Measurements from ENCODE around the gene KRTAP24-1.

Gene KRTAP24-1

DNA sequence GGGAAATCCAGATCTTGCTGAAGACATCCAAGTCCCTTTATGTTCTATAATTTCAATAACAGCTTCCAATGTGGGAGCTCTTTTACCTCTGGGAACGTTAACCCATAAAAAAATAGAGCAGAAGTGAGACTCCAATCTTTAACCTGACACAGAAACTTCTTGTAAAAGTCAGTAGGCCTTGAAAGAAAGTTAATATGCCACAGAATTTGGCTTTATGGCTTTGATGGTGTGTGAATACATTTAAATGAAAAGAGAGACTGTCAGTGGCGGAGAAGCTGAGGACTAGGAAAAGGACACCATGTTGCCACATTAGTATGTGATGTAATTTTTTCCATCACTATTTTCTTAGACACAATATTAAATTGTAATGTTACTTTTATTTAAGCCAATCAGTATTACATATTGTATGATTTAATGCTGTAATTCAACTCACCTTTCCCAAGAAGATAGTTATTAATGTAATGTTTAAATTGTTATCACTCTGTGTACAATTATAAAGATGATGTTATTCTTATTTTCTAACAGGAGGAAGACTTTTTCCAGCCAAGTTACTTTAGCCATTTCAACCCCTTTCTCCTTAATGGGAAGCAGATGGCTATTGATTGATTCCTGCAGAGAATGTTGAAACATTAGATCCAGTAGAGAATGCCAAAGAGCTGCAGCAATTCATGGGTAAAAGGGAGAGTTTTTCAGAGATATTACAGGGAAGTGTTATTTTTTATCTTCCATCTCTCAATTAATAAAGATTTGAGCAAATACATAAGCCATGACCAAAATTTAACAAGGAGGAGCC, 49.3 kb downstream of the KRTAP24-1 start:
- no peak for DNase-seq

DNA sequence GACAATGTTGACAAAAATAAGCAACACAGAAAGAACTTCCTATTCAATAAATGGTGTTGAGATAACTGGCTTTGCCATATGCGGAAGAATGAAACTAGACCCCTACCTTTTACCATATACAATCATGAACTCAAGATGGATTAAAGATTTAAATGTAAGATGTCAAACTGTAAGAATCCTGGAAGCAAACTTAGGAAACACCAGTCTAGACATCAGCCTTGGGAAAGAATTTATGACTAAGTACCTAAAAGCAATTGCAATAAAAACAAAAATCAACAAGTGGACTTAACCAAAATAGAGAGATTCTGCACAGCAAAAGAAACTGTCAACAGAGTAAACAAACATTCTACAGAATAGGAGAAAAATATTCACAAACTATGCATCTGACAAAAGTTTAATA, 50.7 kb downstream of the KRTAP24-1 start:
- DNase-seq = no peak
